Central memory CD8-positive, alpha-beta T cell (primary cell): ENCODE results near the gene ARHGAP10.
A peak's percentile ranks its signal among the peaks of the same experiment; 100 is the strongest.

Experiments used
- ATAC-seq: fragments of 150-1000 bp; cut with Tn5 transposase; replicated peaks from 2 replicates; pipeline ENCODE4 v1.10.0; 2022; ENCODE audit warnings: mild to moderate bottlenecking, moderate FRiP score, moderate number of reproducible peaks; ENCODE audit not compliant: poor library complexity, severe bottlenecking; ENCODE audit errors: extremely low read depth
- DNase-seq, 2 donors: peaks; one replicate each; pipeline ENCODE4 v3.0.0; 2021; ENCODE audit warnings: low spot score in 2 of 2
- H3K27ac Mint-ChIP-seq: one replicate; pipeline ENCODE4 v1.8.0; 2022; ENCODE audit warnings: low read depth, mild to moderate bottlenecking, moderate library complexity, mixed read lengths
- H3K27me3 Mint-ChIP-seq: one replicate; pipeline ENCODE4 v1.8.0; 2022; ENCODE audit warnings: mixed read lengths
- H3K36me3 Mint-ChIP-seq: one replicate; pipeline ENCODE4 v1.8.0; 2022; ENCODE audit warnings: mild to moderate bottlenecking, moderate library complexity, mixed read lengths; ENCODE audit not compliant: insufficient read depth
- H3K4me1 Mint-ChIP-seq: one replicate; pipeline ENCODE4 v1.8.0; 2022; ENCODE audit warnings: mixed read lengths
- H3K4me3 Mint-ChIP-seq: one replicate; pipeline ENCODE4 v1.8.0; 2022; ENCODE audit warnings: mild to moderate bottlenecking, moderate library complexity, mixed read lengths
- H3K9me3 Mint-ChIP-seq: one replicate; pipeline ENCODE4 v1.8.0; 2022; ENCODE audit warnings: mixed read lengths

ARHGAP10 gene

DNA sequence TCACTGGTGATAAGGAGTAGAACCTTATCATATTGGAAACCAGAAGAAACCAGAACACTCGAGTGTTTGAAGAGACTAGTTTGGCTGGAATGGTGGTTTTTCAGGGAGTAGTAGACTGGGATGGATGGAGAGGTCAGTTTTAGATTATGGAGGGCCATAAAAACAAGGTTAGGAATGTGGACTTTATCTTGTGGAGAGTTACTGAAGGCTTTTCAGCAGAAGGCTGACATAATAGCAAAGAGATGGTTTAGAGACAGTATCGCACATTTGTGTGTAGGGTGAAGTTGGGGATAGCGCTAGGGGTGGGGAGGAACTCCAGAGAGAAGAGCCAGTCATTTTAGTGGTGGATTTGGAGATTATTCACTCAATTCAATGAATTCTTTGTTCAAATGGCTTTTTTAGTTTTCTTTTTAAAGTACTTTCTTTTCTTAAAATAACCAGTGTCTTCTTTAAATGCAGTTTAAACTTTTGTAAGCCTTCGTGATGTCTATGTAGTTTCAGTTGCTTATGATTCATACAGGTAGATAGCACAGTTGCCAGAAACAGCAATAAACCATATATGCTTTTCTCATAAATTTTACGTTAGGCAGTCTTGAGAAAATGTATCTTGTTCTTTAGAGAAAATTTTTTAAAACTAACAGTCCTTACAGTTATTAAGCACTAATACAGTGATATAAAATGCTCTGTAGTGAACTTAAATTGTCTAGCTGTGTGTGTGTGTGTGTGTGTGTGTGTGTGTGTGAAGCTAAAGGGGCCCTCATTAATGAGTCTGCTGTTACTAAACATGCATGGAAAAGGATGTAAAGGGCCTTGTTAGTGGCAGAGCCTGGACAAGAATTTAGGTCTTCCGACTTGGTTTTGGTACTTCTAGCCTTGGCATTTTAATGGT lies 3.8 kb downstream of the ARHGAP10 start:
- H3K27me3 Mint-ChIP-seq, result no peaks in the 10 kb centered on the region
- DNase-seq (no peak), ATAC-seq (no peak)
- peaks cover 32% of the 10 kb centered on the region for H3K4me1 Mint-ChIP-seq
- H3K27ac Mint-ChIP-seq, result no peak overlapping the region
- H3K36me3 Mint-ChIP-seq, result peaks cover 4% of the 10 kb centered on the region
- no peak overlapping the region for H3K4me3 Mint-ChIP-seq
- no peaks in the 10 kb centered on the region for H3K9me3 Mint-ChIP-seq

DNA sequence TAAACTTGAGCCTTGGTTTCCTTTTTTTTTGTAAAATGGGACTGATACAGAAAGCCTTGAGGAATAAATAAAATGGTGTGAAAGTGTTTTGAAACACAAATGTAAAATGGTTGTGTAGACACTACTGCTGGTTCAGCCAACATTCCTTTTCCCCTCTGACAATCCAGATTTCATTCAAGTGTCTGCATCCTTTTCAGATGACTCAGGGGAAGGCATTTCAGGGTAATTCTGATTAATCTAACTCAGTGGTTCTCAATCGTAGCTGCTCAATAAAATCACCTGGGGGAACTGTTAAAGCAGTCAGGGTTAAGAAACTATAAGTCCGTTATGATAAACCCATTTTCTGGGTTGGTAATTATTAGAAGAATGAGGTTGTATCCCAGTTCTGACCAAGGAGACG lies 4.6 kb downstream of the ARHGAP10 start:
- Mint-ChIP-seq H3K4me1 (peaks cover 30% of the 10 kb centered on the region), H3K9me3 (no peaks in the 10 kb centered on the region), H3K27ac (no peak overlapping the region), H3K4me3 (no peak overlapping the region), H3K27me3 (no peaks in the 10 kb centered on the region), H3K36me3 (peaks cover 2% of the 10 kb centered on the region)
- DNase-seq, result no peak
- ATAC-seq, result no peak

DNA sequence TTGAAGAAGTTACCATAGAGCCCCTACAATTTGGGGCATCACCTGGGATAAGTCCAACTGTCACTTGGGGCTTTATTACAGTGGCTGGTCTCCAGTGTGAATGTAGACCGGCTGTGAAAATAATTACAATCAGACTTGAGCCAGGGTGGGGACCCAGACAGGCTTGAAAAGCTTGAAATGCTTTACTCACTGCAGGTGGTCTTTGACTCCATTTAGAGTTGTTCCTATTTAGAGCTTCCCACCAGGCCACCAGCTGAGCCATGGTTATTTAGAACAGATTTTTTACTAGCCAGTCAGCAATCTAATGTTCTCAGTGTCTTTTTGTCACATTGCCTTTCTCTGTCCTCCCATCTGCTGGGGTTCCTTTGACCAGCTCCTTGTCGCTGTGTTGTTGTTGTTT lies 5.7 kb downstream of the ARHGAP10 start:
- Mint-ChIP-seq H3K9me3 (no peaks in the 10 kb centered on the region), H3K27ac (no peak overlapping the region), H3K4me3 (no peak overlapping the region), H3K27me3 (no peaks in the 10 kb centered on the region), H3K36me3 (peaks cover 1% of the 10 kb centered on the region), H3K4me1 (peaks cover 35% of the 10 kb centered on the region)
- DNase-seq (no peak), ATAC-seq (no peak)

DNA sequence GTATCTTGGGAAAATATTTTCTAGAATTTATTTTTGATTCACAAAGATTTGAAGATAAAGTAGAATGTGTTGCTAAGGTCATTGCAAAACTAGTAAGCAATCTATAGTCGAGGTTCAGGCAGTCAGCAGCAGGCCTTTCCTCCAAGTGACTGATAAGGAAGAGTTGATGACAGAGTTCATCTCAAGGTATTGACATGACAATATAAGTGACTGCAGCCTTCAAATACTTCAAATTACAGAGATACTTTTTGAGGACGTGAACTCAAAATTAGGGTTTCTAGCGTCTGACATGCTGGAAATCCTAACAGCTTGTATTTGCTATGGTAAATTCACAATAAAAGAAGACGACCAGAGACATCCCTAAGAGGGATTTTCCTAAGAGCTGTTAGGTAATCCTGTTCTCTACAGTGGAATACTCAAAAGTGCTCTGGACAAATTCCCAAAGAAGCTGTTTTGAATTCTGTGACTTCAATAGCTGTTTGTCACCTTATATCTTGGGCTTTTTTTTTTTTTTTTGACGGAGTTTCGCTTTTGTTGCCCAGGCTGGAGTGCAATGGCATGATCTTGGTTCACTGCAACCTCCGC lies 7.4 kb downstream of the ARHGAP10 start:
- H3K27ac Mint-ChIP-seq, result no peak overlapping the region
- ATAC-seq, result no peak
- H3K9me3 Mint-ChIP-seq, result no peaks in the 10 kb centered on the region
- DNase-seq, result no peak
- peaks cover 1% of the 10 kb centered on the region for H3K36me3 Mint-ChIP-seq
- no peaks in the 10 kb centered on the region for H3K27me3 Mint-ChIP-seq
- peaks cover 23% of the 10 kb centered on the region for H3K4me1 Mint-ChIP-seq
- H3K4me3 Mint-ChIP-seq, result no peak overlapping the region

DNA sequence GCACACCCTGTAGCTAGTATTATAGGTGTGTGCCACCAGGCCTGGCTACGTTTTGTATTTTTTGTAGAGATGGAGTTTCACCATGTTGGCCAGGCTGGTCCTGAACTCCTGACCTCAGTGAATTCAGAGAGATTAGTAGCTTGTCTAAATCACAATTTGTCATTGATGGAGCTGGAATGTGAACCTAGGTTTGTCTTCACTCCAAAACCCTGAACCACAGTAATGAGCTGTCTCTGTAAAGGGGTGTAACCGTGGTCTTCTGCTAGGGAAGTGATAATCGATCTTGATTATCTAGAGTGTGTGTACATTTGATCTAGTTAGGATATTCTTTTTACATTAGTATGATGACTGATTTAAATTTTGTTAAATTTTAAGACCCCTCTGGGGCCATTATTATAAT lies 8.3 kb downstream of the ARHGAP10 start:
- no peak for ATAC-seq
- Mint-ChIP-seq H3K27me3 (no peaks in the 10 kb centered on the region), H3K9me3 (no peaks in the 10 kb centered on the region), H3K4me1 (peaks cover 27% of the 10 kb centered on the region), H3K36me3 (peaks cover 1% of the 10 kb centered on the region), H3K27ac (no peak overlapping the region), H3K4me3 (no peak overlapping the region)
- DNase-seq, result no peak

DNA sequence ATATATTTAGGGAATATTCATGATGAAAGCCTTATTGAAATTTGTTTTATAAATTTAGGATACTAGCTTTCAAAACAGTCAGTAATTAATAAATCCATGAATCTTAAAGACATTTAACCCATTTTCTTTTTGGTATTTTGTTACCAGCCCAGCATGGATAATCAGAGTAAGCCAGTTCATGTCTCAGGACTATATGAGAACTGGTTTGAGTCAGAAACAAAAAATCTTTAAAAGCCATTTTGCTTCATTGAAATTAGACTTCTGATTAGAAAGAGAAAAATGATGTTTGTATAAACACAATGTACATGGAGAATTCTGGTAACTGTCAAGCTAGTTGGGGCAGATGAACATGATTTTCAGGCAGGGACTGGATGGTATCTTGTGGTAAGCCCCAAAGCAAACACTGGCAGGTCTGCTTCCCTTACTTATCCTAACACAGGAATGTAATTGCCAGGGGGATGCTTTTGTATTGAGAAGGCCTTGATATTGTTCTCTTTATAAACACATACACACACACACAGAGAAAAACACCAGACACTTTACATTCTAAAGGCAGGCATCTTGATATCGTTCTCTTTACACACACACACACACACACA lies 9.4 kb downstream of the ARHGAP10 start:
- Mint-ChIP-seq H3K27me3 (no peaks in the 10 kb centered on the region), H3K27ac (peak overlapping the region; percentile 23), H3K4me3 (no peak overlapping the region), H3K36me3 (peaks cover 1% of the 10 kb centered on the region), H3K4me1 (peaks cover 27% of the 10 kb centered on the region), H3K9me3 (no peaks in the 10 kb centered on the region)
- ATAC-seq, result no peak
- DNase-seq, result no peak

DNA sequence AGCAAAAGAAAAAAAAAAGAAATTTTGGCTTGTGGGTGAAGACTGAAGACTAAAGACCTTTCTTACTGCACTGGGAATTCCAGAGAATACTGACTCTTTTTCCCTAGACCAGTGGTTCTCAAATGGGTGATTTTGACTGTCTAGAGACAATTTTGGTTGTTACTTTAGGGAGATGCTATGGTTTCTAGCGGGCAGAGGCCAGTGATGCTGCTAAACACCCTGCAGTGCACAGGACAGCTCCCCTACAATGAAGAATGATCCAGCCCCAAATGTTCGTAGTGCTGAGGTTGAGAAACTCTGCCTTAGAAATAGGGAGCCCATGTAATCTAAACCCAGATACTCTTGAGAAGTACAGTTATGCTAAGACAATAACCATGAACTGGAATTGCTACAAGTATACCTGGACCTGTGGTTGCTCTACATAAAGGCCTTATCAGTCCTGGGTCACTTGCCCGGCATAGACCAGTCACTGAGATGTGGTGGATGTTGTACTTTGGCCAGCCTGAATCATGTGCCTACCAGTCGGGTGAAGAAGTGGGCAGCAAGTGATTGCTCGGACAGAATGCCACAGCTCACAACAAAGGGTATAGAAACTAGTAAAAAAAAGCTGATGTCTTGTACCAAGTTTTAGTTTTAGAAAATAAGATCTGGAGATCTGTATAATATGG lies 16.0 kb downstream of the ARHGAP10 start:
- no peak overlapping the region for H3K4me3 Mint-ChIP-seq
- H3K27ac Mint-ChIP-seq, result peak overlapping the region; percentile 26
- no peaks in the 10 kb centered on the region for H3K9me3 Mint-ChIP-seq
- H3K36me3 Mint-ChIP-seq, result no peaks in the 10 kb centered on the region
- peaks cover 29% of the 10 kb centered on the region for H3K4me1 Mint-ChIP-seq
- DNase-seq, result no peak
- no peak for ATAC-seq
- no peaks in the 10 kb centered on the region for H3K27me3 Mint-ChIP-seq

DNA sequence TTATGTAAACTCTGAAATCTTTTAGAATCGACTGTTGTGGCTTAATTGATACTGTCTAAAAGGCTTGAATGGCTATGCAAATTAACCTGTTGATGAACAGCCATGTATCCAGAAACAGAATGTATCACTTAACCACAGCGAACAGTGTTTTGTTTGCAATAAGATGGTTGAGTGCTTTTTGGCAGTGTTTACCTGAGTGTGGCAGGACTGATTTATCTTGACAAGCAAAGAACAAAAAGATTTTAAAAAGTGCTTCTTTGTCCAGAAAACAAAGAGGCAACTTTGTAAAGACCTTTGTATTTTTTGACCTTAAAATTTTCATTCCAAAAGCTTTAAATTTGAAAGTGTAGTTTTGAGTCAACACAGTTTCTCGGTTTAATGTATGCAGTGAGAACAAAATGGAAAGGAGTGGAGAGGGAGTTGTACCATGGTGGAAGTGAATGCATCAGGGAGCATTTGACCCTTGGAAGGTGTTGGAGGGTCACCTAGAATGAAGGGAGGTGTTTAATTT lies 18.0 kb downstream of the ARHGAP10 start:
- Mint-ChIP-seq H3K9me3 (no peaks in the 10 kb centered on the region), H3K27me3 (no peaks in the 10 kb centered on the region), H3K36me3 (no peaks in the 10 kb centered on the region), H3K27ac (no peak overlapping the region), H3K4me1 (peaks cover 18% of the 10 kb centered on the region), H3K4me3 (no peak overlapping the region)
- ATAC-seq, result no peak
- no peak for DNase-seq

DNA sequence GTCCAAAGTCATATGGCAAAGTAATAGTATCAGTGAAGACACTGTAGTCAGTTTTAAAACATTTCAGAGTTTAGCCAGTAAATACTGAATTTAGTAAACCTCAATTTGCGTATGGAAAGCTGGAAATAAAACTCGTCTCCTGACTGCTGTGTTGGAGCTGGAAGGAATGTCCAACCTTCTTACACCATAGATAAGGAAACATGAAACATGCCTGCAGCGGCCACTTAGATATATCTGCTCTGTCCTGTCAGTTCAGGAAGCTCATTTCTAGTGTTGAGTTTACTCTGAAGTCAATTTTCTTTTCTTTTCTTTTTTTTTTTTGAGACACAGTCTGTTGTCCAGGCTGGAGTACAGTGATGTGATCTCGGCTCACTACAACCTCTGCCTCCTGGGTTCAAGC lies 21.2 kb downstream of the ARHGAP10 start:
- no peak overlapping the region for H3K4me3 Mint-ChIP-seq
- H3K27me3 Mint-ChIP-seq, result no peaks in the 10 kb centered on the region
- H3K9me3 Mint-ChIP-seq, result no peaks in the 10 kb centered on the region
- no peak overlapping the region for H3K27ac Mint-ChIP-seq
- no peak for ATAC-seq
- no peaks in the 10 kb centered on the region for H3K36me3 Mint-ChIP-seq
- DNase-seq, result no peak
- peaks cover 24% of the 10 kb centered on the region for H3K4me1 Mint-ChIP-seq

DNA sequence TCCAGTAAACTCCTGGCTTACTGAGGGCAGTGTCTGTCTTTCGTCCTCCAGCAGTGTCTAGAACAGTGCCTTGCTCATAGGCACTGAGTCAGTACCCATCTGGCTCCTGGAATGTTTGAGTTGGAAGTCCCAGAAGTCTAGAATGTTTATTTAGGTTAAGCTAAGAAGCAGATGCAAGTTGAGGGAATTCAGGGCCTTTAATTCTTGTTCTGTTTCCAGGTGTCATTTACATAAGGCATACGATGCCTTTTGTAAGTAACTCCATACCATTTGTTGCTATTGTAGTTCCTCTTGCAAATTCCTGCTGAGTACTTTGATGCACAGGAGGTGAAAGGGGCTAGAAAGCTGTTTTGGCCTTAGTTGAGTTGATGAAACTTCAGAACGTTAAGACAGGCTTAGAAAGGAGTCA lies 22.2 kb downstream of the ARHGAP10 start:
- DNase-seq (no peak), ATAC-seq (no peak)
- H3K4me3 Mint-ChIP-seq, result no peak overlapping the region
- H3K4me1 Mint-ChIP-seq, result peaks cover 14% of the 10 kb centered on the region
- H3K36me3 Mint-ChIP-seq, result no peaks in the 10 kb centered on the region
- H3K9me3 Mint-ChIP-seq, result no peaks in the 10 kb centered on the region
- H3K27me3 Mint-ChIP-seq, result no peaks in the 10 kb centered on the region
- H3K27ac Mint-ChIP-seq, result no peak overlapping the region

DNA sequence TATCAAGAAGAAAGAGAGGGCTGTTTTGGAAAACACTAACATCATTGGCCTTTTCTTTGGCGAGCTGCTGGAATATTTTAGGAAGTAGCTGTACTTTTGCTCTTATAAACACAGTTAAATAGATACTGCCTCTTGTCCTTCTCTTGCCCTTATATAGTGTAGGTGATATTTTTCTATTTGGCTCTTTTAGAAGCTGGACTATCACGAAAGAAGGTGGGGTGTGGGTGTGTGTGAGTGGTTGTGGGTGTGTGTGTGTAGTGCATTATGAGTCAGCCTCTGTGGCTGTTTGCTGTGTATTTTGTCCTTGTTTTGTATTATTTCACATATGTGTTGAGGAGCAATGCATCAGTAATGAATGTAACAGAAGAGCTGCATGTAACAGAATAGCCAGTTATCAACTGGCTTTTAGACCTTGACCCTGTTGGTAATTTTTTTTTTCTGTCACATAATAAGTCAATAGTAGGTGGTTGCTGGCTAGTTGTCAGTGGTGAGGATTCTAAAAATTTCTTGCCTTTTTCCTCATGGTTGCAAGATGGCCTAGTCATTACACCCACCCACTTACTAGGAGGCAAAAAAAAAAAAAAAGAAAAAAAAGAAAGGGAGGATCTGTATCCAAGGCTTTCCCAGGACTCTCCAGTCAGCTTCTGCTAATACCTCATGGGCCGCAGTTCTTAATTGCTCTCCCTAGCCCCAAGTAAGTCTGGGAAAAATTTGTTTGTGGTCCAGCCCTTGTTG lies 23.8 kb downstream of the ARHGAP10 start:
- no peaks in the 10 kb centered on the region for H3K9me3 Mint-ChIP-seq
- DNase-seq (no peak), ATAC-seq (no peak)
- H3K4me3 Mint-ChIP-seq, result no peak overlapping the region
- H3K4me1 Mint-ChIP-seq, result peaks cover 18% of the 10 kb centered on the region
- H3K27ac Mint-ChIP-seq, result no peak overlapping the region
- no peaks in the 10 kb centered on the region for H3K27me3 Mint-ChIP-seq
- no peaks in the 10 kb centered on the region for H3K36me3 Mint-ChIP-seq

DNA sequence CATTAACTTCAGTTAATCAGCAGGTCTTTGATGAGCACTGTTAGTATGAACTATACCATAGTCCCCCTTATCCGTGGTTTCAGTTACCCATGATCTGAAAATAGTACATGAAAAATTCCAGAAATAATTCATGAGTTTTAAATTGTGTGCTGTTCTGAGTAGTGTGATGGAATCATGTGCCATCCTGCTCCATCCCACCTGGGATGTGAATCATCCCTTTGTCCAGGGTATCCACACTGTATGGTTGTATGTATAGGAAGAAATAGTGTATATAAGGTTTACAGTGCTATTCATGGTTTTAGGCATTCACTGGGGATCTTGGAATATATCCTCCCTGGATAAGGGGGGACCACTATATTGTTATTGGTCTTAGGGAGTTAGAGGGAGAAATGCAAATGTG lies 24.5 kb downstream of the ARHGAP10 start:
- Mint-ChIP-seq H3K9me3 (no peaks in the 10 kb centered on the region), H3K27me3 (no peaks in the 10 kb centered on the region), H3K4me1 (peaks cover 21% of the 10 kb centered on the region), H3K4me3 (no peak overlapping the region), H3K36me3 (no peaks in the 10 kb centered on the region), H3K27ac (no peak overlapping the region)
- no peak for ATAC-seq
- DNase-seq, result no peak
